Neuron (in vitro differentiated cells): ENCODE results near the gene BTRC.
"Not testable (repeated sequence)": the region's sequence is repeated elsewhere in the genome, so short reads cannot be mapped to it uniquely, and the experiment has no call there.

Experiments
- H2AFZ ChIP-seq: one replicate; pipeline ENCODE4 v1.6.1; 2013; ENCODE audit warnings: low read depth, mild to moderate bottlenecking, inconsistent platforms, low read length, moderate library complexity
- H3K27me3 ChIP-seq: one replicate; pipeline ENCODE4 v1.6.1; 2013; ENCODE audit warnings: low read length; ENCODE audit not compliant: insufficient read depth
- H3K36me3 ChIP-seq: one replicate; pipeline ENCODE4 v1.6.1; 2013; ENCODE audit warnings: low read length; ENCODE audit not compliant: insufficient read depth
- H3K4me1 ChIP-seq: one replicate; pipeline ENCODE4 v1.6.1; 2013; ENCODE audit warnings: low read length; ENCODE audit not compliant: insufficient read depth
- H3K4me3 ChIP-seq: 2 replicates; pipeline ENCODE4 v1.5.1; 2013; ENCODE audit warnings: mild to moderate bottlenecking, low read length, moderate library complexity
- H3K9me3 ChIP-seq: one replicate; pipeline ENCODE4 v1.6.1; 2013; ENCODE audit warnings: low read length

Gene BTRC

GRCh38 chr10:101405001-101405400 is 51.0 kb downstream of the BTRC start:
- Histone ChIP-seq H3K4me3 (no peak overlapping the region), H3K27me3 (no peaks in the 10 kb centered on the region), H3K4me1 (no peaks in the 10 kb centered on the region), H3K9me3 (no peaks in the 10 kb centered on the region), H2AFZ (no peak overlapping the region), H3K36me3 (peaks cover 6% of the 10 kb centered on the region)

- no peaks in the 10 kb centered on the region for H3K9me3 ChIP-seq
Measured at GRCh38 chr10:101411598-101411997, 57.6 kb downstream of the BTRC start.

GRCh38 chr10:101414034-101414433 is 60.1 kb downstream of the BTRC start:
- peaks cover 4% of the 10 kb centered on the region for H3K36me3 ChIP-seq
- no peaks in the 10 kb centered on the region for H3K4me1 ChIP-seq
- no peak overlapping the region for H3K4me3 ChIP-seq
- H2AFZ ChIP-seq, result no peak overlapping the region
- H3K9me3 ChIP-seq, result no peaks in the 10 kb centered on the region
- no peaks in the 10 kb centered on the region for H3K27me3 ChIP-seq

More at GRCh38 chr10:101411598-101411997, 57.6 kb downstream of the BTRC start:
- Histone ChIP-seq H3K4me3 (no peak overlapping the region), H2AFZ (no peak overlapping the region), H3K36me3 (peaks cover 6% of the 10 kb centered on the region), H3K27me3 (no peaks in the 10 kb centered on the region), H3K4me1 (no peaks in the 10 kb centered on the region)

GRCh38 chr10:101415884-101416283 is 61.9 kb downstream of the BTRC start:
- Histone ChIP-seq H3K4me1 (no peaks in the 10 kb centered on the region), H3K9me3 (no peaks in the 10 kb centered on the region), H2AFZ (no peak overlapping the region), H3K36me3 (no peaks in the 10 kb centered on the region), H3K4me3 (no peak overlapping the region), H3K27me3 (no peaks in the 10 kb centered on the region)

- not testable (repeated sequence) for H2AFZ ChIP-seq, H3K4me1 ChIP-seq, H3K4me3 ChIP-seq, H3K27me3 ChIP-seq, H3K9me3 ChIP-seq, H3K36me3 ChIP-seq
Measured at GRCh38 chr10:101421967-101422366, 68.0 kb downstream of the BTRC start.

GRCh38 chr10:101425535-101425934 is 71.6 kb downstream of the BTRC start:
- no peak overlapping the region for H2AFZ ChIP-seq
- H3K27me3 ChIP-seq, result no peaks in the 10 kb centered on the region
- no peaks in the 10 kb centered on the region for H3K4me1 ChIP-seq
- no peaks in the 10 kb centered on the region for H3K36me3 ChIP-seq
- no peak overlapping the region for H3K4me3 ChIP-seq
- no peaks in the 10 kb centered on the region for H3K9me3 ChIP-seq

GRCh38 chr10:101428036-101428435 is 74.1 kb downstream of the BTRC start:
- no peaks in the 10 kb centered on the region for H3K4me1 ChIP-seq
- H3K36me3 ChIP-seq, result no peaks in the 10 kb centered on the region
- no peaks in the 10 kb centered on the region for H3K27me3 ChIP-seq
- H3K9me3 ChIP-seq, result no peaks in the 10 kb centered on the region
- no peak overlapping the region for H3K4me3 ChIP-seq
- H2AFZ ChIP-seq, result no peak overlapping the region

- no peaks in the 10 kb centered on the region for H3K36me3 ChIP-seq
- no peak overlapping the region for H2AFZ ChIP-seq
- H3K9me3 ChIP-seq, result no peaks in the 10 kb centered on the region
- no peaks in the 10 kb centered on the region for H3K27me3 ChIP-seq
- no peak overlapping the region for H3K4me3 ChIP-seq
- no peaks in the 10 kb centered on the region for H3K4me1 ChIP-seq
Measured at GRCh38 chr10:101429423-101429822, 75.5 kb downstream of the BTRC start.

GRCh38 chr10:101436302-101436701 is 82.3 kb downstream of the BTRC start:
- Histone ChIP-seq H3K36me3 (no peaks in the 10 kb centered on the region), H2AFZ (no peak overlapping the region), H3K9me3 (no peaks in the 10 kb centered on the region), H3K4me3 (no peak overlapping the region), H3K27me3 (no peaks in the 10 kb centered on the region), H3K4me1 (no peaks in the 10 kb centered on the region)

GRCh38 chr10:101438881-101439391 is 85.0 kb downstream of the BTRC start:
- no peaks in the 10 kb centered on the region for H3K36me3 ChIP-seq
- H3K4me1 ChIP-seq, result peaks cover 3% of the 10 kb centered on the region
- no peak overlapping the region for H2AFZ ChIP-seq
- no peak overlapping the region for H3K4me3 ChIP-seq
- no peaks in the 10 kb centered on the region for H3K27me3 ChIP-seq
- H3K9me3 ChIP-seq, result no peaks in the 10 kb centered on the region

GRCh38 chr10:101441541-101442455 is 87.8 kb downstream of the BTRC start:
- H3K4me3 ChIP-seq, result no peak overlapping the region
- H3K36me3 ChIP-seq, result no peaks in the 10 kb centered on the region
- H3K9me3 ChIP-seq, result no peaks in the 10 kb centered on the region
- H2AFZ ChIP-seq, result no peak overlapping the region
- H3K27me3 ChIP-seq, result no peaks in the 10 kb centered on the region
- H3K4me1 ChIP-seq, result peaks cover 21% of the 10 kb centered on the region

- Histone ChIP-seq H3K36me3 (no peaks in the 10 kb centered on the region), H3K9me3 (no peaks in the 10 kb centered on the region), H3K4me1 (peaks cover 27% of the 10 kb centered on the region), H3K4me3 (no peak overlapping the region), H2AFZ (no peak overlapping the region), H3K27me3 (no peaks in the 10 kb centered on the region)
Measured at GRCh38 chr10:101442456-101442800, 88.5 kb downstream of the BTRC start.

- Histone ChIP-seq H3K4me3 (no peak overlapping the region), H3K36me3 (no peaks in the 10 kb centered on the region), H3K4me1 (peaks cover 29% of the 10 kb centered on the region), H3K9me3 (no peaks in the 10 kb centered on the region), H2AFZ (no peak overlapping the region), H3K27me3 (no peaks in the 10 kb centered on the region)
Measured at GRCh38 chr10:101444058-101444898, 90.3 kb downstream of the BTRC start.
